OCI-LY3 (cell line): ENCODE data around the gene C10orf90.

ENCODE experiments used
- H2AFZ ChIP-seq: fragments of 200-600, 300-600 bp; shearing (Covaris generic); 2 replicates; pipeline ENCODE4 v1.6.0; 2014; ENCODE audit warnings: antibody characterized with exemption, low read depth, low read length
- H3K27ac ChIP-seq: fragments of 200-600, 300-600 bp; sonication (generic); 2 replicates; pipeline ENCODE4 v1.5.1; 2014; ENCODE audit warnings: mild to moderate bottlenecking, low read length, moderate library complexity, mixed read lengths
- H3K27me3 ChIP-seq: fragments of 200-600, 300-600 bp; sonication (generic); 2 replicates; pipeline ENCODE4 v1.6.1; 2014; ENCODE audit warnings: low read depth, low read length, mixed read lengths
- H3K36me3 ChIP-seq: fragments of 200-600, 300-600 bp; sonication (generic); replicated peaks from 2 replicates; pipeline ENCODE3; 2014; ENCODE audit warnings: low read depth, low read length, mixed read lengths
- H3K4me1 ChIP-seq: fragments of 300-600, 200-600 bp; sonication (generic); 2 replicates; pipeline ENCODE4 v1.6.1; 2014; ENCODE audit warnings: low read length, mixed read lengths
- H3K4me2 ChIP-seq: fragments of 200-600, 300-600 bp; sonication (generic); 2 replicates; pipeline ENCODE4 v1.6.1; 2014; ENCODE audit warnings: low read length, mixed read lengths
- H3K4me3 ChIP-seq: fragments of 300-600, 200-600 bp; sonication (generic); 2 replicates; pipeline ENCODE4 v1.5.1; 2014; ENCODE audit warnings: antibody characterized with exemption, mild to moderate bottlenecking, low read length, moderate library complexity
- H3K79me2 ChIP-seq: fragments of 300-600, 200-600 bp; shearing (Covaris generic); 2 replicates; pipeline ENCODE4 v1.6.1; 2014; ENCODE audit warnings: mild to moderate bottlenecking, low read length, mixed read lengths
- H3K9ac ChIP-seq: fragments of 300-600, 200-600 bp; shearing (Covaris generic); 2 replicates; pipeline ENCODE4 v1.6.0; 2014; ENCODE audit warnings: mild to moderate bottlenecking, low read length, moderate library complexity
- H3K9me3 ChIP-seq: fragments of 200-600, 300-600 bp; shearing (Covaris generic); 2 replicates; pipeline ENCODE4 v1.6.1; 2014; ENCODE audit warnings: low read length, mixed read lengths; ENCODE audit not compliant: insufficient read depth
- H4K20me1 ChIP-seq: fragments of 200-600, 300-600 bp; sonication (generic); 2 replicates; pipeline ENCODE4 v1.6.1; 2016; ENCODE audit warnings: low read length, mixed read lengths; ENCODE audit not compliant: insufficient read depth
- CTCF ChIP-seq: fragments of 200-600, 300-600 bp; sonication (generic); IDR thresholded peaks from 2 replicates; pipeline ENCODE4 v1.5.1; 2014; ENCODE audit warnings: antibody characterized with exemption, low read length, low read depth
- EZH2phosphoT487 ChIP-seq: fragments of 200-600 bp; shearing (Covaris generic); IDR thresholded peaks from 2 replicates; pipeline ENCODE4 v1.6.1; 2018; ENCODE audit warnings: antibody characterized with exemption, mixed run types, low read depth

Gene C10orf90

GRCh38 chr10:126670056-126670894 lies at the start of gene C10orf90:
TSS of gene C10orf90 (minus strand) at chr10:126670693. CDS start at chr10:126670480, 213 bp downstream.
- H4K20me1 ChIP-seq = no peaks in the 10 kb centered on the region
- no peak within 1 kb of the TSS for H2AFZ ChIP-seq
- H3K27ac ChIP-seq = no peak within 1 kb of the TSS
- H3K9ac ChIP-seq = no peak within 1 kb of the TSS
- no peaks in the 10 kb centered on the region for H3K4me1 ChIP-seq
- TF ChIP-seq EZH2phosphoT487 (no peak), CTCF (no peak)
- H3K79me2 ChIP-seq = no peaks in the 10 kb centered on the region
- no peak within 1 kb of the TSS for H3K4me3 ChIP-seq
- H3K4me2 ChIP-seq = no peak within 1 kb of the TSS
- no peaks in the 10 kb centered on the region for H3K36me3 ChIP-seq
- H3K27me3 ChIP-seq = no peaks in the 10 kb centered on the region
- H3K9me3 ChIP-seq = no peaks in the 10 kb centered on the region

- H3K27ac ChIP-seq = no peak overlapping the region
- no peak for TF ChIP-seq EZH2phosphoT487
- H3K4me1 ChIP-seq = no peaks in the 10 kb centered on the region
- no peaks in the 10 kb centered on the region for H3K36me3 ChIP-seq
- no peak overlapping the region for H3K4me2 ChIP-seq
- no peaks in the 10 kb centered on the region for H3K79me2 ChIP-seq
- H3K9me3 ChIP-seq = no peaks in the 10 kb centered on the region
- H4K20me1 ChIP-seq = no peaks in the 10 kb centered on the region
- no peak overlapping the region for H2AFZ ChIP-seq
- H3K27me3 ChIP-seq = no peaks in the 10 kb centered on the region
- no peak overlapping the region for H3K9ac ChIP-seq
- H3K4me3 ChIP-seq = no peak overlapping the region
Observed at GRCh38 chr10:126716366-126716765, 45.9 kb upstream of the C10orf90 start.

DNA sequence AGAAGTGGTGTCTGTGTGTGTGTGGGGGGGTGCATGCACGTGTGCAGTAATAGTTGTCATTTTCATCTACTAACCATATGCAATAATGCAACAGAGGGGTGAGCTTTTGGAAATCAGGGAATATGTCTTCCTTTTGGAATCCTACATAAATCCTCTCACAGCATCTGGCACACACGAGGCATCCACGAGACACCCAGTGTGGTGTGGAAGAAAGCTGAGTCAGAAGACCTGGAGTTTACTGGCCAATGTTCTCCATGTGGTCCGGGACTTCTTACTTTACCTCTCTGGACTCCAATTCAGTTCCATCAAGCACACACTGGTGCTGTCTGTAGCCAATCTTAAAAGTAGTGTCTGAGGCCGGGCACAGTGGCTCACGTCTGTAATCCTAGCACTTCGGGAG lies 43.1 kb upstream of the C10orf90 start:
- Histone ChIP-seq H3K9ac (no peak overlapping the region), H3K4me1 (no peaks in the 10 kb centered on the region), H3K9me3 (no peaks in the 10 kb centered on the region), H3K4me3 (no peak overlapping the region), H3K4me2 (no peak overlapping the region), H2AFZ (no peak overlapping the region), H3K79me2 (no peaks in the 10 kb centered on the region), H4K20me1 (no peaks in the 10 kb centered on the region), H3K27ac (no peak overlapping the region), H3K27me3 (no peaks in the 10 kb centered on the region), H3K36me3 (no peaks in the 10 kb centered on the region)
- no peak for TF ChIP-seq EZH2phosphoT487
- TF ChIP-seq CTCF = no peak

- no peaks in the 10 kb centered on the region for H3K27me3 ChIP-seq
- no peaks in the 10 kb centered on the region for H4K20me1 ChIP-seq
- no peak overlapping the region for H3K9ac ChIP-seq
- no peak overlapping the region for H3K4me2 ChIP-seq
- no peaks in the 10 kb centered on the region for H3K9me3 ChIP-seq
- H3K4me3 ChIP-seq = no peak overlapping the region
- TF ChIP-seq CTCF (no peak), EZH2phosphoT487 (no peak)
- no peaks in the 10 kb centered on the region for H3K79me2 ChIP-seq
- no peak overlapping the region for H3K27ac ChIP-seq
- no peak overlapping the region for H2AFZ ChIP-seq
- H3K36me3 ChIP-seq = no peaks in the 10 kb centered on the region
- no peaks in the 10 kb centered on the region for H3K4me1 ChIP-seq
Observed at GRCh38 chr10:126712681-126713080, 42.2 kb upstream of the C10orf90 start.
